ENCODE data around the gene ARPP21.

ARPP21 gene

DNA sequence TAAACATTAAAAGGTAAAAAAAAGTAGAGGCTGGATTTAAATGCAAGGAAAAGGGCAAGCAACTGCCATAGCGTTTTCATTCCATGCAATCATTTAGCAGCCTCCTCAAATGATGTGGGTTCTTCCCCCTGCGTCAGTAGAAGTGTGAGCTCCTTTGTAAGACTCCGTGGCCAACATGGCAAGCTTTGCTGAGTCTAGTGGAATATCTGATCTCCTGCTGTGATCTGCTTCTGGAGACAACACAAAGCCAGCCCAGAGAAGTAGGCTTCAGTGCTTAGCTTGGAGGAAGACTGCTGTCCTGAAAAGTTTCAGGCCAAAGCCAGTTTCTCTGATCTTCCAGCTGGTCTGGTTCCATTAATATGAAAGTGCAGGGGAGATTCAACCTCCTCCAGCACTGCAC lies 70.4 kb downstream of the ARPP21 start:
- Histone ChIP-seq H3K36me3 (no peaks in the 10 kb centered on the region), H3K4me3 (ENCODE audit: low read depth in 1 of 2, low read length in 1 of 2) (no peak overlapping the region), H3K27ac (no peak overlapping the region), H3K27me3 (no peaks in the 10 kb centered on the region), H3K9me3 (no peaks in the 10 kb centered on the region), H3K4me1 (ENCODE audit: control insufficient read depth in 1 of 2, insufficient read depth in 1 of 2, low read depth in 1 of 2, low read length in 1 of 2) (no peaks in the 10 kb centered on the region)
- TF ChIP-seq, protein P1, sequence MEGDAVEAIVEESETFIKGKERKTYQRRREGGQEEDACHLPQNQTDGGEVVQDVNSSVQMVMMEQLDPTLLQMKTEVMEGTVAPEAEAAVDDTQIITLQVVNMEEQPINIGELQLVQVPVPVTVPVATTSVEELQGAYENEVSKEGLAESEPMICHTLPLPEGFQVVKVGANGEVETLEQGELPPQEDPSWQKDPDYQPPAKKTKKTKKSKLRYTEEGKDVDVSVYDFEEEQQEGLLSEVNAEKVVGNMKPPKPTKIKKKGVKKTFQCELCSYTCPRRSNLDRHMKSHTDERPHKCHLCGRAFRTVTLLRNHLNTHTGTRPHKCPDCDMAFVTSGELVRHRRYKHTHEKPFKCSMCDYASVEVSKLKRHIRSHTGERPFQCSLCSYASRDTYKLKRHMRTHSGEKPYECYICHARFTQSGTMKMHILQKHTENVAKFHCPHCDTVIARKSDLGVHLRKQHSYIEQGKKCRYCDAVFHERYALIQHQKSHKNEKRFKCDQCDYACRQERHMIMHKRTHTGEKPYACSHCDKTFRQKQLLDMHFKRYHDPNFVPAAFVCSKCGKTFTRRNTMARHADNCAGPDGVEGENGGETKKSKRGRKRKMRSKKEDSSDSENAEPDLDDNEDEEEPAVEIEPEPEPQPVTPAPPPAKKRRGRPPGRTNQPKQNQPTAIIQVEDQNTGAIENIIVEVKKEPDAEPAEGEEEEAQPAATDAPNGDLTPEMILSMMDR (IDR thresholded peaks at IDR 0.05), result no peak

GRCh38 chr3:35710554-35710953 lies 71.2 kb downstream of the ARPP21 start:
- H3K36me3 ChIP-seq, result no peaks in the 10 kb centered on the region
- H3K9me3 ChIP-seq, result no peaks in the 10 kb centered on the region
- no peaks in the 10 kb centered on the region for H3K4me1 ChIP-seq (ENCODE audit: control insufficient read depth in 1 of 2, insufficient read depth in 1 of 2, low read depth in 1 of 2, low read length in 1 of 2)
- H3K27me3 ChIP-seq, result no peaks in the 10 kb centered on the region
- TF ChIP-seq, protein P1 (IDR thresholded peaks at IDR 0.05), result no peak
- no peak overlapping the region for H3K4me3 ChIP-seq (ENCODE audit: low read depth in 1 of 2, low read length in 1 of 2)
- no peak overlapping the region for H3K27ac ChIP-seq

GRCh38 chr3:35718921-35719320 lies 79.6 kb downstream of the ARPP21 start:
- Histone ChIP-seq H3K4me3 (ENCODE audit: low read depth in 1 of 2, low read length in 1 of 2) (no peak overlapping the region), H3K4me1 (ENCODE audit: control insufficient read depth in 1 of 2, insufficient read depth in 1 of 2, low read depth in 1 of 2, low read length in 1 of 2) (no peaks in the 10 kb centered on the region), H3K27me3 (no peaks in the 10 kb centered on the region), H3K36me3 (no peaks in the 10 kb centered on the region), H3K9me3 (no peaks in the 10 kb centered on the region), H3K27ac (no peak overlapping the region)
- TF ChIP-seq, protein P1 (IDR thresholded peaks at IDR 0.05), result no peak

DNA sequence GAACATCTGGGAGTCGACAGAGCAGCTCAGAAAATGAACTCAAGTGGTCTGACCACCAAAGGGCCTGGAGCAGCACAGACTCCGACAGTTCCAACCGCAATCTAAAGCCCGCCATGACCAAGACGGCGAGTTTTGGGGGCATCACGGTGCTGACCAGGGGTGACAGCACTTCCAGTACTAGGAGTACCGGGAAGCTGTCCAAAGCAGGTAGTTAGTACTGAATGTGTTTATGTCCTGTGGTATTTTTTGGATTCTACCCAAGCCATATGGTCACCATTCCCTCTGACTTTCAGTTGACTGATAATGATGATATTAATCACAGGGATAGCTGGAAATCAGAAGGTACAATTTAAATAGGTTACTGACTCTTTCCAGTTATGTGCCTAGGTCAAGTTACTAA lies 82.3 kb downstream of the ARPP21 start:
- Histone ChIP-seq H3K36me3 (no peaks in the 10 kb centered on the region), H3K4me3 (ENCODE audit: low read depth in 1 of 2, low read length in 1 of 2) (no peak overlapping the region), H3K27ac (no peak overlapping the region), H3K27me3 (no peaks in the 10 kb centered on the region), H3K9me3 (no peaks in the 10 kb centered on the region), H3K4me1 (ENCODE audit: control insufficient read depth in 1 of 2, insufficient read depth in 1 of 2, low read depth in 1 of 2, low read length in 1 of 2) (no peaks in the 10 kb centered on the region)
- TF ChIP-seq, protein P1 (IDR thresholded peaks at IDR 0.05), result no peak

DNA sequence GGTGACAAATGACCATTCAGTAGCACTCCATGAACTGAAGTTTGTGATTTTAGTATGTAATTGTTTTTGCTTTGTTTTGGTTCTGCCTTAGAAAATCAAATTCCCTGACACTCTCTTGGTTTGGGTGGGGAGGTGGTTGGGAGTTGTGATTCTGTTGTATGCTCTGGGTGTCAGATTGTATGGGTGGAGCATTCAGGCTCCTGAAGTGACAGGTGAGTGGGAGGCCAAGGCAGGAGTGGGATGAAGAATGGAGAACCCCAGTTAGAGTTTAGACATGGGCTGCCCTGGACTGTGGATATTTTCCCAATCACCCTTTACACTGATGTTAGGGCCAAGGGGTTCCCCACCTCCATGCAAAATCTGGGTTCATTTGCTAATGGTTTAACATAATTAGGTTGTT lies 83.6 kb downstream of the ARPP21 start:
- no peaks in the 10 kb centered on the region for H3K36me3 ChIP-seq
- TF ChIP-seq, protein P1 (IDR thresholded peaks at IDR 0.05), result no peak

More for the DNA sequence above, 83.6 kb downstream of the ARPP21 start:
- Histone ChIP-seq H3K27me3 (no peaks in the 10 kb centered on the region), H3K27ac (no peak overlapping the region), H3K4me1 (ENCODE audit: control insufficient read depth in 1 of 2, insufficient read depth in 1 of 2, low read depth in 1 of 2, low read length in 1 of 2) (no peaks in the 10 kb centered on the region), H3K4me3 (ENCODE audit: low read depth in 1 of 2, low read length in 1 of 2) (no peak overlapping the region), H3K9me3 (no peaks in the 10 kb centered on the region)

All from neutrophil (primary cell).